Breast epithelium (tissue), 4 donors: ENCODE data around the gene DIP2A. TPM values are rescaled to one million over a fixed set of nuclear protein-coding genes. Genes with fewer than 3 reads are reported as not detected.

ENCODE experiments used
- DNase-seq, 2 donors: peaks; one replicate each; pipeline ENCODE4 v3.0.0-alpha.2; 2019; ENCODE audit warnings: low spot score in 2 of 2
- H3K27ac ChIP-seq, 2 donors: fragments of 200-600 bp; sonication (generic) in 1 of 2; one replicate each; pipeline ENCODE4 v1.5.1; 2016 to 2019; ENCODE audit warnings: mild to moderate bottlenecking in 1 of 2
- H3K27me3 ChIP-seq, 2 donors: fragments of 200-600 bp; sonication (generic) in 1 of 2; one replicate each; pipeline versions ENCODE4 v1.5.1 to v1.6.0; 2017 to 2019; ENCODE audit warnings: control low read depth in 1 of 2, mild to moderate bottlenecking in 1 of 2
- H3K36me3 ChIP-seq: fragments of 200-600 bp; one replicate; pipeline ENCODE4 v1.5.1; 2019
- H3K4me1 ChIP-seq, 2 donors: fragments of 200-600 bp; sonication (generic); one replicate each; pipeline ENCODE4 v1.5.1; 2016 to 2019; ENCODE audit warnings: control low read depth in 1 of 2
- H3K4me3 ChIP-seq, 3 donors: fragments of 200-600 bp; sonication (generic); 1 replicate in 2 of 3; 2 replicates in 1 of 3; pipeline ENCODE4 v1.5.1; 2016 to 2019; ENCODE audit warnings: mild to moderate bottlenecking in 3 of 3, moderate library complexity in 2 of 3
- H3K9me3 ChIP-seq, 2 donors: fragments of 200-600 bp; sonication (generic) in 1 of 2; one replicate each; pipeline ENCODE4 v1.5.1; 2016 to 2019; ENCODE audit warnings: control low read depth in 1 of 2
- CTCF ChIP-seq, 3 donors: fragments of 450-650 bp; IDR thresholded peaks; one replicate each; pipeline ENCODE4 v1.5.1; 2016 to 2017; ENCODE audit warnings: antibody characterized with exemption in 3 of 3, mild to moderate bottlenecking in 3 of 3, moderate library complexity in 3 of 3
- POLR2A ChIP-seq: fragments of 450-650 bp; IDR thresholded peaks from one replicate; pipeline ENCODE4 v1.6.1; 2016; ENCODE audit warnings: antibody characterized with exemption, mild to moderate bottlenecking, moderate library complexity
- POLR2AphosphoS5 ChIP-seq, 3 donors: sonication (generic); formaldehyde crosslinking; IDR thresholded peaks; one replicate each; pipeline ENCODE4 v1.6.1; 2017; ENCODE audit warnings: antibody characterized with exemption in 3 of 3
- intact Hi-C: fragments of 100-400 bp; cut with DNase I; formaldehyde crosslinking; loops from one replicate; pipeline ENCODE4 v1.15.1; 2023; ENCODE audit warnings: low total_unique reads
- total RNA-seq, 3 donors: library from RNA; depleted of rRNA; stranded (reverse); fragments of >200 nt; gene quantifications; one replicate each; pipeline ENCODE4 v1.1.0, GENCODE V29; 2016

DIP2A gene
- total RNA-seq, 3 donors from 2014 or later, result 32.6 to 43.9 (median 42.0) TPM

GRCh38 chr21:46561445-46562090 is 102.9 kb downstream of the DIP2A start:
- TF ChIP-seq POLR2AphosphoS5 (IDR thresholded peaks at IDR 0.05), result no peak
- no peak for TF ChIP-seq POLR2A
- TF ChIP-seq CTCF (IDR thresholded peaks at IDR 0.05), result no peak

GRCh38 chr21:46562472-46562871 is 103.8 kb downstream of the DIP2A start:
- no peaks in the 10 kb centered on the region for H3K9me3 ChIP-seq
- intact Hi-C loops, result no loop called here
- H3K36me3 ChIP-seq, result peaks cover 5% of the 10 kb centered on the region
- DNase-seq, result no peak
- TF ChIP-seq POLR2AphosphoS5 (IDR thresholded peaks at IDR 0.05), result no peak
- no peak overlapping the region for H3K4me3 ChIP-seq
- H3K27ac ChIP-seq, result no peak overlapping the region
- H3K27me3 ChIP-seq, result no peaks in the 10 kb centered on the region
- no peaks in the 10 kb centered on the region for H3K4me1 ChIP-seq

More at GRCh38 chr21:46561445-46562090, 102.9 kb downstream of the DIP2A start:
- H3K4me3 ChIP-seq, result no peak overlapping the region
- H3K4me1 ChIP-seq, result no peaks in the 10 kb centered on the region
- peaks cover 5% of the 10 kb centered on the region for H3K36me3 ChIP-seq
- H3K27ac ChIP-seq, result no peak overlapping the region
- intact Hi-C loops, result no loop called here
- DNase-seq, result no peak
- no peaks in the 10 kb centered on the region for H3K27me3 ChIP-seq
- no peaks in the 10 kb centered on the region for H3K9me3 ChIP-seq

GRCh38 chr21:46562964-46563607 is 104.4 kb downstream of the DIP2A start:
- Histone ChIP-seq H3K36me3 (peaks cover 5% of the 10 kb centered on the region), H3K27ac (no peak overlapping the region), H3K4me1 (no peaks in the 10 kb centered on the region), H3K9me3 (no peaks in the 10 kb centered on the region), H3K27me3 (no peaks in the 10 kb centered on the region), H3K4me3 (no peak overlapping the region)
- DNase-seq, result no peak
- intact Hi-C loops, result no loop called here
- TF ChIP-seq POLR2A, result no peak
- no peak for TF ChIP-seq CTCF (IDR thresholded peaks at IDR 0.05)
- TF ChIP-seq POLR2AphosphoS5 (IDR thresholded peaks at IDR 0.05), result no peak

GRCh38 chr21:46564391-46564790 is 105.7 kb downstream of the DIP2A start:
- Histone ChIP-seq H3K9me3 (no peaks in the 10 kb centered on the region), H3K27me3 (no peaks in the 10 kb centered on the region), H3K4me3 (no peak overlapping the region), H3K27ac (no peak overlapping the region), H3K4me1 (no peaks in the 10 kb centered on the region), H3K36me3 (peaks cover 5% of the 10 kb centered on the region)
- intact Hi-C loops, result no loop called here
- DNase-seq, result no peak
- TF ChIP-seq POLR2A, result no peak
- no peak for TF ChIP-seq CTCF (IDR thresholded peaks at IDR 0.05)
- no peak for TF ChIP-seq POLR2AphosphoS5 (IDR thresholded peaks at IDR 0.05)

- no peak for DNase-seq
- intact Hi-C loops, result no loop called here
- no peaks in the 10 kb centered on the region for H3K36me3 ChIP-seq
- H3K4me3 ChIP-seq, result no peak overlapping the region
- no peak overlapping the region for H3K27ac ChIP-seq
- TF ChIP-seq CTCF (IDR thresholded peaks at IDR 0.05) (no peak), POLR2AphosphoS5 (IDR thresholded peaks at IDR 0.05) (no peak), POLR2A (no peak)
- no peaks in the 10 kb centered on the region for H3K9me3 ChIP-seq
- H3K27me3 ChIP-seq, result no peaks in the 10 kb centered on the region
- no peaks in the 10 kb centered on the region for H3K4me1 ChIP-seq
These were observed 108.7 kb downstream of the DIP2A start for GRCh38 chr21:46567348-46567747.
